Measurements from ENCODE around the gene TPSD1. TPM values are rescaled to one million over a fixed set of nuclear protein-coding genes. Genes with fewer than 3 reads are reported as not detected.
A peak's percentile ranks its signal among the peaks of the same experiment; 100 is the strongest.

The TPSD1 gene
- total and polyA plus RNA-seq, 4 experiments from 2014 or later = not detected

DNA sequence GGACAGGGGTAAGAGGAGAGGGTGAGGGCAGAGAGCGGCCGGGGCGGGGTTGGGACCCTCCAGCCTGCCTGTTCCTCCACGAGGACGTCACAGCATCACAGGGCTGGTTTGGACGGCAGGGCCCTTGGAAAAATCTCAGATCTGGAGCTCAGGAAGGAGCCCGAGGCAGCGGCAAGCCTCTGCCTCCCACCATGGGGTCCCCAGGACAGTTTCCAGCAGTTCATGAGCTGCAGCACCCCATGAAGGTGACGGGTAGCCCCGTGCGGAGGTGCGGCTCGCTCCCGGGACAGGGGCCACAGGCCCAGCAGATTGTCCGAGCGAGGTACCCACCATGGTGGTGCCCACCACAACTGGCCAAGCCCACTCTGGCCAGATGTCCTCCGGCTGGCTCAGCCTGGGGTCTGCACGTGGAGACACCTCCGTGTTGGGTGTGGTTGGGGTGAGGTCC is 21.3 kb downstream of the TPSD1 start:
- CTCF ChIA-PET (ENCODE audit: partially characterized antibody) = no interaction called here
- H3K4me1 ChIP-seq (ENCODE audit: insufficient read depth, low read length) = no peaks in the 10 kb centered on the region
- no peaks in the 10 kb centered on the region for H3K36me3 Mint-ChIP-seq
- no peaks in the 10 kb centered on the region for H3K9me3 Mint-ChIP-seq
- no peaks in the 10 kb centered on the region for H3K36me3 ChIP-seq (ENCODE audit: insufficient read depth, low read length)
- H3K27me3 Mint-ChIP-seq = peaks cover 14 to 15% of the 10 kb centered on the region in 2 donors
- H3K27ac ChIP-seq (ENCODE audit: low read depth, low read length) = no peak overlapping the region
- no peaks in the 10 kb centered on the region for H3K27me3 ChIP-seq (ENCODE audit: insufficient read depth, low read length)
- intact Hi-C loops (cut with micrococcal nuclease) = no loop called here
- POLR2A ChIA-PET (ENCODE audit: partially characterized antibody) = no interaction called here
- no peak overlapping the region for H3K4me3 ChIP-seq (ENCODE audit: low read length in 2 of 2)
- H3K4me1 Mint-ChIP-seq = peaks cover 0 to 5% (median 3%) of the 10 kb centered on the region in 4 donors
- no peak overlapping the region for H3K4me3 Mint-ChIP-seq
- H3K27ac Mint-ChIP-seq = no peak overlapping the region
- H3K9me3 ChIP-seq (ENCODE audit: control insufficient read depth in 1 of 2, low read length in 2 of 2) = no peaks in the 10 kb centered on the region
- DNase-seq = no peak

DNA sequence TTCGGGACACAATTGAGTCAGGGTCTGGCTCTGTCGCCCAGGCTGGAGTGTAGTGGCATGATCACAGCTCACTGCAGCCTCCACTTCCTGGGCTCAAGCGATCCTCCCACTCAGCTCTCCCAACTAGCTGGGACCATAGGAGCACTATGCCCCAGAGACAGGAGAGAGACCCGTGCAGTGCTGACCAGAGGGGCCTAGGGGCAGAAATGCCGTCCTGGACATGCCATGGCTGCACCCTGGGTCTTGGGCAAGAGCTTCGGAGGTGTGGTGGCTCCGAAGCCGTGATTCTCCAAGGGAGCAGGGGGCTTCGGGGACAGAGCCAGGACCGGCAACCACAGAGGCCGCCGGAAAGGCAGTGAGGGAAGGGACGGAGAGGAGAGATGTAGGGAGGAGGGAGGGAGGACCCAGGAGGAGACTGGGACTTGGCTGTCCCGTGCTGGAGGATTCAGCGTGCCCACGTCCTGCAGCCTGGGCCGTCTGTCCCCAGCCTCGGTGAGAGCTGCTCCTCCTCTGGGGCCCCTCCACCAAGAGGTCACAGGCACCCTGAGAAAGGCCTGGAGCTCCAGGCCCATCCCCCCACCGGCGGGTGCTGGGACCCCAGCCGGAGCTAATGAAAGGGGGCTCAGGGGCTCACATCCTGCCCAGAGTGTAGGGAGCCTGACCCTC is 21.9 kb downstream of the TPSD1 start:
- H3K27ac Mint-ChIP-seq = no peak overlapping the region
- intact Hi-C loops (cut with micrococcal nuclease) = no loop called here
- ChIA-PET CTCF (ENCODE audit: partially characterized antibody) (no interaction called here), POLR2A (ENCODE audit: partially characterized antibody) (no interaction called here)
- no peaks in the 10 kb centered on the region for H3K36me3 ChIP-seq (ENCODE audit: insufficient read depth, low read length)
- H3K4me3 ChIP-seq (ENCODE audit: low read length in 2 of 2) = no peak overlapping the region
- H3K36me3 Mint-ChIP-seq = no peaks in the 10 kb centered on the region
- no peak for DNase-seq
- no peak overlapping the region for H3K4me3 Mint-ChIP-seq
- H3K4me1 ChIP-seq (ENCODE audit: insufficient read depth, low read length) = no peaks in the 10 kb centered on the region
- no peaks in the 10 kb centered on the region for H3K9me3 ChIP-seq (ENCODE audit: control insufficient read depth in 1 of 2, low read length in 2 of 2)
- no peaks in the 10 kb centered on the region for H3K27me3 ChIP-seq (ENCODE audit: insufficient read depth, low read length)
- no peak overlapping the region for H3K27ac ChIP-seq (ENCODE audit: low read depth, low read length)
- no peaks in the 10 kb centered on the region for H3K9me3 Mint-ChIP-seq
- H3K4me1 Mint-ChIP-seq = peaks cover 0 to 3% (median 2%) of the 10 kb centered on the region in 4 donors
- H3K27me3 Mint-ChIP-seq = peaks cover 14% of the 10 kb centered on the region in 2 donors

DNA sequence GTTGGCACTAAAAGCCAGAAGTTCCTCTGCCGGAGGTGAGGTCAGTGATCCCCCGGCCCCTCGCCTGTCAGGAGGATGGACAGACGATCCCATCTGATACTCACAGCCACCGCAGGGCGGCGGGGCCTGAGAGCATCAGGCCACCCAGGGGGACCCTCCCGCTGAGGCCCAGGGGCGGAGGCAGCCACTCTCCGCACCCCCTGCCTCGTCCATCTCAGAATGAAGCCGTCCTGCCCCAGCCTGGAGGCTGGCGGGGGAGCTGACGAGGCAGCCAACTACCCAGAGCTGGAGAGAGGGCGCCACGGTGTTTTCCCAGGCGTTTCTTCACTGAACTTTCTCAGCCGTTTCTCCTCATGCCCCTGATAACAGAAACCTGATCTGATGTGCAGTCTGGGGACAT is 22.6 kb downstream of the TPSD1 start:
- Histone ChIP-seq H3K27ac (ENCODE audit: low read depth, low read length) (no peak overlapping the region), H3K36me3 (ENCODE audit: insufficient read depth, low read length) (no peaks in the 10 kb centered on the region), H3K9me3 (ENCODE audit: control insufficient read depth in 1 of 2, low read length in 2 of 2) (no peaks in the 10 kb centered on the region), H3K4me1 (ENCODE audit: insufficient read depth, low read length) (no peaks in the 10 kb centered on the region), H3K4me3 (ENCODE audit: low read length in 2 of 2) (no peak overlapping the region), H3K27me3 (ENCODE audit: insufficient read depth, low read length) (no peaks in the 10 kb centered on the region)
- no peaks in the 10 kb centered on the region for H3K36me3 Mint-ChIP-seq
- DNase-seq = no peak
- ChIA-PET CTCF (ENCODE audit: partially characterized antibody) (no interaction called here), POLR2A (ENCODE audit: partially characterized antibody) (no interaction called here)
- no peaks in the 10 kb centered on the region for H3K9me3 Mint-ChIP-seq
- no peak overlapping the region for H3K4me3 Mint-ChIP-seq
- H3K4me1 Mint-ChIP-seq = no peaks in the 10 kb centered on the region
- H3K27ac Mint-ChIP-seq = no peak overlapping the region
- intact Hi-C loops (cut with micrococcal nuclease) = no loop called here
- H3K27me3 Mint-ChIP-seq = peaks cover 9 to 11% of the 10 kb centered on the region in 2 donors

DNA sequence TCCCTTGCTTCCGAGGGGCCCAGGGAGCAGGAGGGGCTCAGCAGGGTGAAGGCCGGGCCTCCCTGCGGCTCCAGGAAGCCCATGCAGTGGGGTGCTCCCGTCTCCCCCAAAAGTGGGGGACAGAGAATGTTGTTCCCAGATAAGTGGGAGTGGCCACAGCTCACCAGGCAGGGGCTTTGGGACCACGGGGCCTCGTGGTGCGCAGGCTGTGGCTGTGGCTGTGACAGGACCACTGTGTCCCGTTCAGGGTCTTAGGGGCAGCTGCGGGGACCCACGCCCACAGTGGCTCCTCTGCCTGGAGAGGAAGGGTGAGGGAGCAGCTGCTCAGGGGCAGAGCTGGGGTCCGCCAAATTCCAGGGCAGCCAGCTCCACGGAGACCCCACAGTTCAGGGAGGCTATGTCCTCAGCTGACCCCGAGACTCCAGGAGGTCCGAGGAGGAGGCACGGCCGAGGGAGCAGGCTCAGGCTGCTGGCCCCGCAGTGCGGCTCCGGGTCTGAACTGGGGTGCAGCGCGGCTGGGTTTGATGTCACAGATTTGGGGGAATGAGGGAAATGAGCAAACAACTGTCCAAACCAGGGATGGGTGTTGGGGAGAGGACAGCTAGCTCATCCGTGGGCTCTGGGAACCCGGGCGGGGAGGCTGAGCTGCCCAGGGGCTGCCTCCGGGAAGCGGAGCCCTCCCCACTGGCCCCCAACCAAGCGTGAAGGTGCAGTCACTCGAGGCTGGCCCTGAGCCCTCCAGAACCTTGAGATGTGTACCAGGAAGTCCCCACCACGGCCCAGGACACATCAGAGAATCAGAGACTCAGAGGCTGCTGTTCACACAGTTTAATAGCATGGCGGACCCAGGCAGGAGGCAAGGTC is 23.4 kb downstream of the TPSD1 start:
- Histone ChIP-seq H3K9me3 (ENCODE audit: control insufficient read depth in 1 of 2, low read length in 2 of 2) (no peaks in the 10 kb centered on the region), H3K4me3 (ENCODE audit: low read length in 2 of 2) (no peak overlapping the region), H3K27ac (ENCODE audit: low read depth, low read length) (no peak overlapping the region), H3K36me3 (ENCODE audit: insufficient read depth, low read length) (no peaks in the 10 kb centered on the region), H3K27me3 (ENCODE audit: insufficient read depth, low read length) (no peaks in the 10 kb centered on the region), H3K4me1 (ENCODE audit: insufficient read depth, low read length) (no peaks in the 10 kb centered on the region)
- Mint-ChIP-seq H3K27me3 (peaks cover 9 to 11% of the 10 kb centered on the region in 2 donors), H3K4me1 (no peaks in the 10 kb centered on the region), H3K36me3 (no peaks in the 10 kb centered on the region), H3K27ac (no peak overlapping the region), H3K4me3 (no peak overlapping the region), H3K9me3 (no peaks in the 10 kb centered on the region)
- ChIA-PET POLR2A (ENCODE audit: partially characterized antibody) (no interaction called here), CTCF (ENCODE audit: partially characterized antibody) (no interaction called here)
- intact Hi-C loops (cut with micrococcal nuclease) = no loop called here
- no peak for DNase-seq

DNA sequence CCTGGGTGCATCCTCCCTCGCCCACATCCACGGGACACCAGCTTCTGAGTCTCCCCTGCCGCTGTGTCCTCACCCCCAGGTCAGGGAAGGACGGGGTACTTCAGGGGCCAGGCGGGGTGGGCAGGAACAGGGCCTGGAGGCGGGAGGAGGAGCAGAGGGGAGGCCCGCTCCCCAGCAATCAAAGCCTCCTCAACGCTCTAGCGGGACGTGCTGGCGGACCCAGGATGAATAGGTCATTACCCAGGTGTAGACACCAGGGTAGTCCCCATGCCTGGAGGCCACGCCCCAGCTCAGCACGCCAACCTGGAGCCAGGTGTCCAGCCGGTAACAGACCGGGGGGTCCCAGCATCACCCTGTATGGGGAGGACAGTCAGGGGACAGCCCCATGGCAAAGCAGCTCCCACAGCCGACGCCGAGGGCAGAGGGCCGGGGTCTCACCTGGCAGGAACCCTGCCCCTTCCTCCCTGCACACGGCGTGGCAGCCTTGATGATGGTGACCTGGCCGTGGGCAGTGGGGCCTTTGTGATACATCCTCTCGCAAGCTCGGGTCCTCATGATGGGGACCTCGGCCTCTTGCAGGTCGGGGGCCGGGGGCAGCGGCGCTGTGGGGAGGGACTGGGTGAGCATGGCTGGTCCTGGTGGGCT is 24.2 kb downstream of the TPSD1 start:
- Histone ChIP-seq H3K4me3 (ENCODE audit: low read length in 2 of 2) (no peak overlapping the region), H3K27ac (ENCODE audit: low read depth, low read length) (no peak overlapping the region), H3K27me3 (ENCODE audit: insufficient read depth, low read length) (no peaks in the 10 kb centered on the region), H3K4me1 (ENCODE audit: insufficient read depth, low read length) (no peaks in the 10 kb centered on the region), H3K36me3 (ENCODE audit: insufficient read depth, low read length) (no peaks in the 10 kb centered on the region), H3K9me3 (ENCODE audit: control insufficient read depth in 1 of 2, low read length in 2 of 2) (no peaks in the 10 kb centered on the region)
- Mint-ChIP-seq H3K4me1 (no peaks in the 10 kb centered on the region), H3K27ac (no peak overlapping the region), H3K4me3 (no peak overlapping the region), H3K9me3 (no peaks in the 10 kb centered on the region), H3K36me3 (no peaks in the 10 kb centered on the region), H3K27me3 (peaks cover 9 to 11% of the 10 kb centered on the region in 2 donors)
- ChIA-PET CTCF (ENCODE audit: partially characterized antibody) (no interaction called here), POLR2A (ENCODE audit: partially characterized antibody) (no interaction called here)
- intact Hi-C loops (cut with micrococcal nuclease) = no loop called here
- no peak for DNase-seq

DNA sequence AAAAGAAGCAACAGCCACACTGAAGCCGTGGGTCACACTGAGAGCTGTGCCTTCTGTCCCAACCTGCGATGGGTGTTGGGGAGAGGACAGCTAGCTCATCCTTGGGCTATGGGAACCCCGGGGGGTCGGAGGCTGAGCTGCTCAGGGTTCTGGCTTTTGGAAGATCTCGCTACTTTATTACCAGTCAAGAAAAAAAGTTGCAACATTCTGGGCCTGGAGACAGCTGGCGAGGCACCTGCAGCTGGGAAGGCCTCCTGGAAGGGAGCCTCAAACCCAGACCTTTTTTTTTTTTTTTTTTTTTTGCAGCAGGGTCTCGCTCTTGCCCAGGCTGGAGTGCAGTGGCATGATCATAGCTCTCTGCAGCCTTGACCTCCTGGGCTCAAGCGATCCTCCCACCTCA is 24.9 kb downstream of the TPSD1 start:
- Mint-ChIP-seq H3K4me3 (no peak overlapping the region), H3K27ac (peak overlapping the region in 1 of 7 donors; percentile 37), H3K4me1 (no peaks in the 10 kb centered on the region), H3K9me3 (no peaks in the 10 kb centered on the region), H3K27me3 (peaks cover 7% of the 10 kb centered on the region in 2 donors), H3K36me3 (no peaks in the 10 kb centered on the region)
- POLR2A ChIA-PET (ENCODE audit: partially characterized antibody) = no interaction called here
- H3K4me3 ChIP-seq (ENCODE audit: low read length in 2 of 2) = no peak overlapping the region
- no peaks in the 10 kb centered on the region for H3K9me3 ChIP-seq (ENCODE audit: control insufficient read depth in 1 of 2, low read length in 2 of 2)
- H3K27ac ChIP-seq (ENCODE audit: low read depth, low read length) = no peak overlapping the region
- intact Hi-C loops (cut with micrococcal nuclease) = no loop called here
- DNase-seq = no peak
- CTCF ChIA-PET (ENCODE audit: partially characterized antibody) = no interaction called here
- H3K36me3 ChIP-seq (ENCODE audit: insufficient read depth, low read length) = no peaks in the 10 kb centered on the region
- no peaks in the 10 kb centered on the region for H3K27me3 ChIP-seq (ENCODE audit: insufficient read depth, low read length)
- H3K4me1 ChIP-seq (ENCODE audit: insufficient read depth, low read length) = no peaks in the 10 kb centered on the region

DNA sequence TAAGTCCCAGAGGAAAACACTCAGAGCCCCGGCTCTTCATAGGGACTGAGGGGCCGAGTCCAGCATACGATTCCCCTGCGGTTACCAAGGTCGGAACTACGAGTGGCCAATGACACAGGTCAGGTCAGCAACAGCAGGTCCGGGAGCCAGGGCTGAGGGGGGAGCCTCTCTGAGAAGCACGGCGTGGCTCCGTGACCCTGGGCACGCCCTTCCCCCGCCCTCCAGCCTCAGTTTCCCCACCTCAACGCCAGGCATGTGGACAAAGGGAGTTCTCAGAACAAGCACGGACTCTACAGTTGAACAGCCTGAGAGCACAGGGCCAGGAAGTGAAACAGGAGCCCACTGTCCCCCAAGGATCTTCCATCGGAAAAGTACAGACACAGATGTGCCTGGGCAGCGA is 25.6 kb downstream of the TPSD1 start:
- intact Hi-C loops (cut with micrococcal nuclease) = no loop called here
- DNase-seq = no peak
- no peaks in the 10 kb centered on the region for H3K36me3 ChIP-seq (ENCODE audit: insufficient read depth, low read length)
- CTCF ChIA-PET (ENCODE audit: partially characterized antibody) = no interaction called here
- no peaks in the 10 kb centered on the region for H3K4me1 ChIP-seq (ENCODE audit: insufficient read depth, low read length)
- no peaks in the 10 kb centered on the region for H3K27me3 ChIP-seq (ENCODE audit: insufficient read depth, low read length)
- Mint-ChIP-seq H3K36me3 (no peaks in the 10 kb centered on the region), H3K27ac (no peak overlapping the region), H3K4me3 (no peak overlapping the region), H3K27me3 (peaks cover 5 to 7% of the 10 kb centered on the region in 2 donors), H3K9me3 (no peaks in the 10 kb centered on the region), H3K4me1 (no peaks in the 10 kb centered on the region)
- H3K27ac ChIP-seq (ENCODE audit: low read depth, low read length) = no peak overlapping the region
- POLR2A ChIA-PET (ENCODE audit: partially characterized antibody) = no interaction called here
- no peak overlapping the region for H3K4me3 ChIP-seq (ENCODE audit: low read length in 2 of 2)
- H3K9me3 ChIP-seq (ENCODE audit: control insufficient read depth in 1 of 2, low read length in 2 of 2) = no peaks in the 10 kb centered on the region
